Measurements from ENCODE around the gene LLPH.
A peak's percentile ranks its signal among the peaks of the same experiment; 100 is the strongest.

LLPH gene

GRCh38 chr12:66087365-66087943 lies 43.1 kb downstream of the LLPH start:
- peak; percentile 17 for DNase-seq

- DNase-seq: no peak
Measured at GRCh38 chr12:66085998-66086397, 44.6 kb downstream of the LLPH start.

GRCh38 chr12:66085213-66085612 lies 45.3 kb downstream of the LLPH start:
- DNase-seq: no peak

GRCh38 chr12:66083766-66084165 lies 46.8 kb downstream of the LLPH start:
- DNase-seq: no peak

GRCh38 chr12:66082744-66083143 lies 47.8 kb downstream of the LLPH start:
- DNase-seq: no peak

GRCh38 chr12:66080791-66081190 lies 49.8 kb downstream of the LLPH start:
- no peak for DNase-seq

GRCh38 chr12:66077542-66077941 lies 53.0 kb downstream of the LLPH start:
- DNase-seq: no peak

GRCh38 chr12:66074561-66074960 lies 56.0 kb downstream of the LLPH start:
- DNase-seq: no peak

- no peak for DNase-seq
Measured at GRCh38 chr12:66072566-66072965, 58.0 kb downstream of the LLPH start.

GRCh38 chr12:66072135-66072534 lies 58.4 kb downstream of the LLPH start:
- DNase-seq: no peak

- DNase-seq: no peak
Measured at GRCh38 chr12:66071549-66071948, 59.0 kb downstream of the LLPH start.

GRCh38 chr12:66070378-66071120 lies 60.0 kb downstream of the LLPH start:
- no peak for DNase-seq

- no peak for DNase-seq
Measured at GRCh38 chr12:66066929-66067523, 63.5 kb downstream of the LLPH start.
